NOMO-1 treated with DMSO at 0.1 percent for 48 hours (cell line): Measurements from ENCODE around the gene PLEKHH2.

Experiments used
- DNase-seq: peaks from one replicate; lab custom pipeline; 2025; ENCODE audit not compliant: unreplicated experiment; lab: John Stamatoyannopoulos, UW

The PLEKHH2 gene

GRCh38 chr2:43803113-43803512, 166.1 kb downstream of the PLEKHH2 start:
- no peak for DNase-seq

DNA sequence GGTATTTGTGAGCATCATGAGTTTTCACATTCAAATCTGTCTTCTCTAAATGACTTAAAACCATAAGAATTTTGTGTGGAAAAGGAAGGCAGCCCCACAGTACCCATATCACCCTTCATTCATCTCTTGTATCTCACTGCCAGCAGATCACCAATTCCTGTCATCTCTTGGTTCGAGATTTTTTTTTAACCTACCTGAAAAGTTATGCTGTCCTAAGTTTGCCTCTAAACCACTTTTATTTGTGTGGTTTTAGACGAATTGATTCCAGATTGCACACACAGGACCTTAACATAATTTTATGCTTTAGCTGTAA, 169.6 kb downstream of the PLEKHH2 start:
- no peak for DNase-seq

- DNase-seq: no peak
These were observed 173.4 kb downstream of the PLEKHH2 start for GRCh38 chr2:43810452-43810851.

DNA sequence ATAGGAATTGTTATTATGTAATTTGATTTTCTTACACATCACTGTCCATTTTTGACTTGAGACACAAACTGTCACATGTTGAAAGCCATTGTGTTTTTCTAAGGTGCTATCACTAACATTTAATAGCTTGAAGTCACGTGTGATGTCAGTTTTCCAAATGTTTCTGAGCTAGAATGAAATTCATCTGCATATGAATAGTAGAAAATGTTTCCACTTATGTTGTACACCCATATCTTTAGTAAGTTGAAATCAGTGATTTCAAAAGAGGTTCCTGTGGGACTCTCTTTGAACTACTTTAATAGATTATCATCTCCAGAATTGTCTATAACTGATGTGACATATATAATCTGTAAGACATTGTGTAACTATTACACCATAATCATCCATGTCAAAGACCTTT, 173.8 kb downstream of the PLEKHH2 start:
- no peak for DNase-seq

- no peak for DNase-seq
These were observed 174.9 kb downstream of the PLEKHH2 start for GRCh38 chr2:43812006-43812405.

DNA sequence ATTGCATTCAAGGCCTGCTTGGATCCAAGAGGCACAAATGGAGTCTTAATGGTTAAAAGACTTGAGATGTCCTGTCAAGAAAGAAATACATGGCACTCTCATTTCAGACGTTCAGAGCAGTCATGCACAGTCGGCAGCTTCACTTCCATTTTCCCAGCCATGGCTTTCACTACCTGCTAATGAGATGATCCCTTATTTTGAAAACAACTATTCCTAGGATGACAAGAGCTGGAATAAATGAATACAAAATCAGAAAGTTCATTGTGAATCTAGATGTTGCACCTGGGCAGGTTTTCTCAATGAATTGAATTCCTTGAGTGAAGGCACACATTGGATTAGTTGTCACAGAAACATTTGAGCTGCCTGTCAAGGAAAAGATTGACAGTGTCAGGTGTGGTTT, 175.9 kb downstream of the PLEKHH2 start:
- no peak for DNase-seq

GRCh38 chr2:43814711-43815110, 177.7 kb downstream of the PLEKHH2 start:
- no peak for DNase-seq
